Body of pancreas (tissue), 4 donors: ENCODE results near the gene COL15A1.

Source experiments
- CTCF ChIP-seq, 7 experiments: fragments of 450-650 bp in 4 of 7; fragments of 200-600 bp in 3 of 7; sonication (generic) in 3 of 7; IDR thresholded peaks; one replicate each; pipeline ENCODE4 v1.5.1; 2016 to 2019; ENCODE audit warnings: antibody characterized with exemption in 7 of 7
- POLR2A ChIP-seq, 3 donors: fragments of 450-650 bp; IDR thresholded peaks; one replicate each; pipeline ENCODE4 v1.6.1; 2016; ENCODE audit warnings: antibody characterized with exemption in 3 of 3, mild to moderate bottlenecking in 2 of 3

- TF ChIP-seq CTCF (IDR thresholded peaks at IDR 0.05) = no peak
- TF ChIP-seq POLR2A (IDR thresholded peaks at IDR 0.05) = no peak
Measured at GRCh38 chr9:98964911-98965336, 21.2 kb downstream of the COL15A1 start.
